HG03565 (cell line): Measurements from ENCODE around the gene ANKRD12.
A peak's percentile ranks its signal among the peaks of the same experiment; 100 is the strongest.
"Not testable (repeated sequence)": the region's sequence is repeated elsewhere in the genome, so short reads cannot be mapped to it uniquely, and the experiment has no call there.

ENCODE experiments used
- ATAC-seq: cut with Tn5 transposase; IDR thresholded peaks from one replicate; pipeline ENCODE4 v1.9.1; 2021; ENCODE audit warnings: mild to moderate bottlenecking, moderate library complexity; ENCODE audit not compliant: unreplicated experiment

The ANKRD12 gene

DNA sequence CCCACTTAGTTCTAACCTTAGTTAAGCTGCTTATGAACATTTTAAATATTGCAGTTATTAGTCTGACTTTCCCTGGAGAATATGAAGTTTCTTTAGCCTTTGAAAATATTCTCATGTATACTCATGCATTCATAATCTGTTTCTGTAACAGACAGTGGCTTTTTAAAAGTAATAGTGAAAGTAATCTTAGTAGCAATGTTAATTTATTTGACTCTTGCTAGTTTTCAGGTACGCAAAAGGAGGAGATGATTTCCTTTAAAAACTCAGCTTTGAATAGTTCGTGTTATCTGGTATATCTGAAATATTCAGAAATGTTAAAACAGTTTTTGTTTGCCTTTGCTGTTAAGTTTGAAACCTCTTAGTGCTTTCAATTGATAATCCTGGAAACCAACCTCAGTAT, 3.8 kb downstream of the ANKRD12 start:
- ATAC-seq, result no peak

DNA sequence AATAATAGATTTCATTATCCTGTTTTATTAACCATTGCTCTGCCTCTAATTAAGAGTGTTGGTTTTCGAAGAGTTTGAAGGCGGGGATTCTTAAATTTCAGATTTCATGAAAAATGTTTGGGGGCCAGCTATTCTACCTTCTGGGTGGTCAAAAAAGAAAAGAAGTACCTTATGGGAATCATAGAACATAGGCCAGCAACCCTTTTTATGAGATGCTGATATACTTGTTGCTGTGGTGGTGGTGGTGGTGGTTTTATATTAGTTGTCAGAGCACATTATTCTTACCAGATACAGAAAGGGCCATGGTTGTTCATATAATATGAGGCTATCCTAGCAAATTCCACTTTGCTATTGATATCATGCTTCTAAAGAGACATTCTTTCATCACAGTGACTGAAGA, 4.4 kb downstream of the ANKRD12 start:
- ATAC-seq, result no peak

DNA sequence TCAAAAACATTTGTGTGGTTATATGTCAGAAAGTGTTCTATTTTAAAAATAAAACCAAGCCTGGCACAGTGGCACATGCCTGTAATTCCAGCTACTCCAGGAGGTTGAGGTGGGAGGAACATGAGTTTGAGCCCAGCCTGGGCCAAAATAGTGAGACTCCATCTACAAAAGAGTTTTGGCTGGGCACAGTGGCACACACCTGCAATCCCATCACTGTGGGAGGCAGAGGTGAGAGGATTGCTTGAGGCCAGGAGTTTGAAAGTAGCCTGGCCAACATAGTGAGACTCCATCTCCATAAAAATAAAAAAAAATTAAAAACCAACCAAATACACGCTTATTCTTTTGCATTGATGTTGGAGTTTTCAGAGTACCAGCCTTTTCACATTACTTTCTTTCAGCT, 9.6 kb downstream of the ANKRD12 start:
- ATAC-seq, result no peak

DNA sequence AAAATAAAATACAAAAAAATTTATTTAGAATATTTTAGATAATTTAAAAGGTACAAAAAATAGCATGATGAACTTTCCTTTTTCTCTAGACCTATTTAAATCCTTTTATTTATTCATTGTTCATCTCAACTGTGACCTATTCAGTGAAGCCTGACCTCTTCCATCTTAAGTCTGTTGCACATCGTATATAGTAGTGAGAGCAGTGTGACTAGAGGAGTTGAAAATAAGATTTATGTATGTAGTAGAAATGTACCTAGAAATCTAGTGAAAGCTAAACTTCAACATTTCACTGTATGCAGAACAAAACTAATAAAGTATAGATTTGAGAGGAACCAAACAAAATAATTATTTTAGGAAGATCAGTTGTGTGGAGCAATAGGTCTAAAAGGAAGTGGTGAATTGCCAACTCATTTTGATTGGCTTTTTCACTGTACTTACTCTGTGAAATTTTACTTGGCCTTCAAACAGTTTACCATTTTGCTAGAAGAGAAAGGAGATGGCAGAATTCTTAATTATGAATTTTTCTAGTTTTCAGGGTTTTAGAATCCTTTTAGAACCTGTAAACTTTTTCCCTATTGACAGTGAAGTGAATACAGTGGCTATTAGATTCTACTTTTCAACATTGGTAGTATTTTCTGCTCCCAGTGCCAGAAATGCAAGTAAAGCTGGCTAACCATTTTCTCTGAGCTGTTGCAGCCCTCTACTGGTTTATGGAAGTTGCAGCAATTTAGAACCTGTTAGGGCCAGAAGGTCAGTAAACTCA, 11.0 kb downstream of the ANKRD12 start:
- ATAC-seq, result no peak

DNA sequence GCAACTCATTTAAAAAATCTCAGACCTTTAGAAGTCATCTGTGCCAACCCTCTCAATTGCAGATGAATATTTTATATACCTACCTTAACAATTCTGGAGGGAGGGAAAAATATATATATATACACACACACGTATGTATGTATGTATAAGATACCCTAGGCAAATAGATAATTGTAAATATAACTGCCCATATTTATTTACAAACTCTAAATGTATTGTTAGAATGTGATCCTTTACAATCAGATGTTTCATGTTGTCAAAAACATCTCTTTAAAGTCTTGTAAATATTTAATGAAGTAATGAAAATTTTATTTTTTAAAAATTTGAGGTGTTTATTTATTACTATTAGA, 11.6 kb downstream of the ANKRD12 start:
- no peak for ATAC-seq

DNA sequence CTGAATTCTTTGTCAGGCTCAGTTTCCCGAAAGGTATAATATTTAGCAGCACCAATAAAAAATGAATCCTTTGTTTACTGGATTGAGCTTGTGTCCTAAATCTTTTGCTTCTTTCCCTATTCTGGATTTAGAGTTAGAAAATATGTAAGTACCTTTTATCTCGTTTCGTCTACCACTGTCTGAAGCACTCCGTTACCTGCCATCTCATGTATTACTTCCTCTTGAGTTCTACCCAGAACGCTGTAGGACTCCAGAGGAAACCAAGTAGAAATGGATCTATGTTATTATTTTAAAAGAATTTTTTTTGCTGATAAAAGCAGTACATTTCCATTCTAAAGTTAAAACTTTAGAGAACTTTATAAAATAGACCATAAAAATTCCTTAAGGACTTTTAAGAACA, 13.5 kb downstream of the ANKRD12 start:
- ATAC-seq, result no peak

DNA sequence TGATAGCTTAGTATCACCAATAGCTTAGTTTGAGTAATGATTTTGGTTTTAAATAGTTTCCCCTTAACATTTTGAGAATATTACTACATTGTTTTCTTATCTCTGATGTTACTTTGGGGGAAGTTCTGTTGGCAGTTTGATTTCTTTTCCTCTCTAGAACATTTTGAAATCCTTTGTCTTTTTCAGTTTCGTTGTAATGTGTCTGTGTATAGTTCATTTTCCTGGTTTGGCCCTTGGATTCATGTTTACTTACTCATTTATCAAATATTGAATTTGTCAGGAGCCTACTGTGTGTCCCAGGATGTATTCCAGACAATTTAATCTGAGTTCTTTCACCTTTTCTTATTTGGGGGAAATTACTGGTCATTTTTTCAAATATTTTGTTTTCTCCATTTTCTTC, 16.7 kb downstream of the ANKRD12 start:
- no peak for ATAC-seq

DNA sequence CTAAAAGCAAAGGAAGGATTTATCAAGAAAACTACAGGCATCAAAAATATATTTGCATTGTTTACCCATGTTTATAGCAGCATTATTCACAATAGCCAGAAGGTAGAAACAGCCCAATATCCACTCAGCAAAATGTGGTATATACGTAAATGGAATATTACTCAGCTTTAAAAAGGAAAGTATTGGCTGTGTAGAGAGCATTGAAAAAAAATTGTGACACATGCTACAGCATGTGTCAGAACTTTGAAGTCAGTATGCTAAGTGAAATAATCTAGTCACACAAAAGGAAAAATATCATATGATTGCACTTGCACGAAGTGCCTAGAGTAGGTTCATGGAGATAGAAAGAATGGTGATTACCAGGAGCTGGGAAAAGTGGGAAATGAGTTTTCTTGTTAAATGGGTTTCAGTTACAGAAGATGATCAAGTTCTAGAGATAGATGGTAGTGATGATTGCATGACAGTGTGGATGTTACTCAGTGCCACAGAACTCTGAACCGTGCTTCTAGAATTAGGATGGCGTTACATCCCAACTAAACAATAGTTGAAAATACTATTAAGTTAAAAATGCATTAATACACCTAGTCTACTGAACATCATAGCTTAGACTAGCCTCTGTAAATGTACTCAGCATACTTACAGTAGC, 20.1 kb downstream of the ANKRD12 start:
- ATAC-seq, result no peak

DNA sequence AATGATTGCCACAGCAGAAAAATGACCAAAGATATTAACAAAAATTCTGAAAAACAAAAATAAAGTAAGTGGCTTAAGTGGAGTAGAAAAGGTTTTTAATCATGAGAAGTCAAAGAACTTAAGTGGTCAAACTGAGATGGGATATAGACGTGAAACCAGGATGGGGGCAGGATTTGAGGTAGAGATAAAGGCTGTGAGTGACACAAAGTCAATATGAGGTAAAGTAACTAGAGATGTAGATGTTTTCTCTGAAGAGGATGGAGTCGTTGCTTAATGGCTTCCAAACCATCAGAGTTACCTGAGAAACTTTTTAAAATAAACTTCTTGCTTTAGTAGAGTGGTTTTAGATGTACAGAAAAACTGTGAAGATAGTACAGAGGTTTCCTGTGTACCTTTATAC, 21.2 kb downstream of the ANKRD12 start:
- no peak for ATAC-seq

DNA sequence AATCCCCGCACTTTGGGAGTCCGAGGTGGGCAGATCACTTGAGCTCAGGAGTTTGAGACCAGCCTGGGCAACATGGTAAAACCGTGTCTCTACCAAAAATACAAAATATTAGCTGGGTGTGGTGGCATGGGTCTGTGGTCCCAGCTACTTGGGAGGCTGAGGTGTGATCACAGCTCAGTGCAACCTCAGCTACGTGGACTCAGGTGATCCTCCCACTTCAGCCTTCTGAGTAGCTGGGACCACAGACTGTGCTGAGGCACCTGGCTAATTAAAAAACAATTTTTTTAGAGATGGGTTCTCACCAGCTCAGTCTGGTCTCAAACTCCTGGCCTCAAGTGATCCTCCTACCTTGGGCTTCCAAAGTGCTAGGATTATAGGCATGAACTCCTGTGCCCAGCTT, 23.4 kb downstream of the ANKRD12 start:
- no peak for ATAC-seq

DNA sequence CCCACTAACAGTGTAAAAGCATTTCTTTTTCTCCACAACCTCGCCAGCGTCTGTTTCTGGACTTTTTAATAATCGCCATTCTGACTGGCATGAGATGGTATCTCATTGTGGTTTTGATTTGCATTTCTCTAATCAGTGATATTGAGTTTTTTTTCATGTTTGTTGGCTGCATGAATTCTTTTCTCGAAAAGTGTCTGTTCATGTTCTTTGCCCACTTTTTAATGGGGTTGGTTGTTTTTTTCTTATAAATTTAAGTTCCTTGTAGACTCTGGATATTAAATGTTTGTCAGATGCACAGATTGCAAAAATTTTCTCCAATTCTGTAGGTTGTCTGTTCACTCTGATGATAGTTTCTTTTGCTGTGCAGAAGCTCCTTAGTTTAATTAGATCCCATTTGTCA, 26.1 kb downstream of the ANKRD12 start:
- not testable (repeated sequence) for ATAC-seq

DNA sequence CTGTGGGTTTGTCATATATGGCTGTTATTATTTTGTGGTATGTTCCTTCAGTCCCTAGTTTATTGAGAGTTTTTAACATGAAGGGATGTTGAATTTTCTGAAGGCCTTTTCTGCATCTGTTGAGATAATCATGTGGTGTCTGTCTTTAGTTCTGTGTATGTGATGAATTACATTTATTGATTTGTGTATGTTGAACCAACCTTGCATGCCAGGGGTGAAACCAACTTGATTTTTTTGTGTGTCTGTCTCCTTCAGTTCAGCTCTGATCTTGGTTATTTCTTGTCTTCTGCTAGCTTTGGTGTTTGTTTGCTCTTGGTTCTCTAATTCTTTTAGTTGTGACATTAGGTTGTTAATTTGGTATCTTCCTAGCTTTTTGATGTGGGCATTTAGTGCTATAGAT, 27.6 kb downstream of the ANKRD12 start:
- ATAC-seq, result not testable (repeated sequence)

DNA sequence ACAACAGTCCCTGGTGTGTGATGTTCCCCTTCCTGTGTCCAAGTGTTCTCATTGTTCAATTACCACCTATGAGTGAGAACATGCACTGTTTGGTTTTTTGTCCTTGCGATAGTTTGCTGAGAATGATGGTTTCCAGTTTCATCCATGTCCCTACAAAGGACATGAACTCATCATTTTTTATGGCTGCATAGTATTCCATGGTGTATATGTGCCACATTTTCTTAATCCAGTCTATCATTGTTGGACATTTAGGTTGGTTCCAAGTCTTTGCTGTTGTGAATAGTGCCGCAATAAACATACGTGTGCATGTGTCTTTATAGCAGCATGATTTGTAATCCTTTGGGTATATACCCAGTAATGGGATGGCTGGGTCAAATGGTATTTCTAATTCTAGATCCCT, 29.3 kb downstream of the ANKRD12 start:
- ATAC-seq, result not testable (repeated sequence)

DNA sequence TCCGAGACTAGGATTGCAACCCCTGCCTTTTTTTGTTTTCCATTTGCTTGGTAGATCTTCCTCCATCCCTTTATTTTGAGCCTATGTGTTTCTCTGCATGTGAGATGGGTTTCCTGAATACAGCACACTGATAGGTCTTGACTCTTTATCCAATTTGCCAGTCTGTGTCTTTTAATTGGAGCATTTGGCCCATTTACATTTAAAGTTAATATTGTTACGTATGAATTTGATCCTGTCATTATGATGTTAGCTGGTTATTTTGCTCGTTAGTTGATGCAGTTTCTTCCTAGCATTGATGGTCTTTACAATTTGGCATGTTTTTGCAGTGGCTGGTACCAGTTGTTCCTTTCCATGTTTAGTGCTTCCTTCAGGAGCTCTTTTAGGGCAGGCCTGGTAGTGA, 32.9 kb downstream of the ANKRD12 start:
- not testable (repeated sequence) for ATAC-seq

DNA sequence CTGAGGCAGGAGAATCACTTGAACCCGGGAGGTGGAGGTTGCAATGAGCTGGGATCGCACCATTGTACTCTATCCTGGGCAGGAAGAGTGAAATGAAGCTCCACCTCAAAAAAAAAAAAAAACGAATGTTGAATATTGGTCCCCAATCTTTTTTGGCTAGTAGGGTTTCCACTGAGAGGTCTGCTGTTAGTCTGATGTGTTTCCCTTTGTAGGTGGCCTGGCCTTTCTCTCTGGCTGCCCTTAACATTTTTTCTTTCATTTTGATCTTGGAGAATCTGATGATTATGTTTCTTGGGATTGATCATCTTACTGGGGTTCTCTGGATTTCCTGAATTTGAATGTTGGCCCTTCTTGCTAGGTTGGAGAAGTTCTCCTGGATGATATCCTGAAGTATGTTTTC, 35.3 kb downstream of the ANKRD12 start:
- ATAC-seq, result not testable (repeated sequence)

DNA sequence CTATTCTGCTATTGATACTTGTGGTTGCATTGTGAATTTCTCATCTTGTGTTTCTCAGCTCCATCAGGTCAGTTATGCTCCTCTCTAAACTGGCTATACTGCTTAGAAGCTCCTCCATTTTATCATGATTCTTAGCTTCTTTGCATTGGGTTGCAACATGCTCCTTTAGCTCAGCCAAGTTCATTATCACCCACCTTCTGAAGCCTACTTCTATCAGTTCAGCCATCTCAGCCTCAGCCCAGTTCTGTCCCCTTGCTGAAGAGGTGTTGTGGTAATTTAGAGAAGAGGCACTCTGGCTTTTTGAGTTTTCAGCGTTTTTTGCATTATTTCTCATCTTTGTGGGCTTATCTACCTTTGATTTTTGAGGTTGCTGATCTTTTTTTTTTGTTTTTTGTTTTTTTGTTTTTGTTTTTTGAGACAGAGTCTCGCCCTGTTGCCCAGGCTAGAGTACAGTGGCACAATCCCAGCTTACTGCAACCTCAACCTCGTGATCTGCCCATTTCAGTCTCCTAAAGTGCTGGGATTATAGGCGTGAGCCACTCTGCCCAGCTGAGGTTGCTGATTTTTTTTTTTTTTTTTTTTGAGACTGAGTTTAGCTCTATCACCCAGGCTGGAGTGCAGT, 36.0 kb downstream of the ANKRD12 start:
- no peak for ATAC-seq

DNA sequence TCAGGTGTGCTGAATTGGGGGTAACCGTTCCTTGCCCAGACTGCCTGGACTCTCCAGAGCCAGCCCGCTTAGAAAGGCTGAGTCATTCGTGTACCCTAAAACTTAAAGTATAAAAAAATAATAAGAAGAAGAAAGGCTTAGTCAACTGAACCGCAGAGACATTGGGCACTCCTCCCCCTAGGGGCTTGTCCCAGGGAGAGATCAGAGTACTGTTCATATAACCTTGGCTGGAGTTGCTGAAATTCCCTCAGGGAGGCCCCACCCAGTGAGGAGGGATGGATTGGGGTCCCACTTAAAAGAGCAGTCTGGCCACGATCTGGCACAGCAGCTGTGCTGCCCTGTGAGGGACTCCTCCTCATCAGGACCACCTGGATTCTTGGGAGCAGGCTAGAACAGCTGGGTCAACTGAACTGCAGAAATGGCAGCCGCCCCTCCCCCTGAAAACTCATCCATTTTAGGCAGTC, 37.2 kb downstream of the ANKRD12 start:
- peak; percentile 66 for ATAC-seq

DNA sequence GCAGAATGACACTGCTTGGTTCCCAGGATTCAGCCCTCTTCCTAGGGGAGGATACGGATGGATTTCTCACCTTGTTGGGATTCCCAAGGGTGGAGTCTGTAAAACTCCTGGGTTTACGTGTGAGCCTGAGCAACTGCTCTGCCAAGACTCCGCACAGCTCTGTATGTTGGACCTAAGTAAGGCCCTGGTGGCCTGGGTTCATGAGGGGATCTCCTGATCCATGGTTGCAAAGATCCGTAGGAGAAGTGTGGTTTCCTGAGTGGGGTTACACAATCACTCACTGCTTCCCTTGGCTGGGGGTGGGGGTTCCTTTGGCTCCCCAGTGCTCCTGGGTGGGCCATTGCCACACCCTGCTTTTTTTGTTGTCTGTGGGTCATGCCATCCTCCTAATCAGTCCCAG, 37.7 kb downstream of the ANKRD12 start:
- no peak for ATAC-seq

DNA sequence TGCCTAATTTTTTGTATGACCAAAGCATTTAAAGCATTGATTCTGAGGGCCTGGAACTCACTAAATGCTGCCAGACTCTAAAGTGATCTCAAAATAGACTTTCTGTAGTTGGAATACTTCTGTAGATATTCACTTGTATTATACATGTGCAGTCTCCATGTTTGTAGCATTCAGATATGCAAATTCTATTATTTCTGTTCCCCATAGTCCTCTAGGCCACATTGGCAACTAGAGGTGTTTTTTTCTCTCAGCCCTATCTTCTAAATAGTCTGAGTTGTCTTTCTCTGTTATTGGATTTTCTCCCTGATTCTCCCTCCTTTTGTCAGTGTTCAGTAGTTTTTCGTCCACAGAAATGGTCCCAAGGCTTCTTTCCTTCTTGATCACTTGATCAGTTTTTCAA, 38.5 kb downstream of the ANKRD12 start:
- no peak for ATAC-seq

DNA sequence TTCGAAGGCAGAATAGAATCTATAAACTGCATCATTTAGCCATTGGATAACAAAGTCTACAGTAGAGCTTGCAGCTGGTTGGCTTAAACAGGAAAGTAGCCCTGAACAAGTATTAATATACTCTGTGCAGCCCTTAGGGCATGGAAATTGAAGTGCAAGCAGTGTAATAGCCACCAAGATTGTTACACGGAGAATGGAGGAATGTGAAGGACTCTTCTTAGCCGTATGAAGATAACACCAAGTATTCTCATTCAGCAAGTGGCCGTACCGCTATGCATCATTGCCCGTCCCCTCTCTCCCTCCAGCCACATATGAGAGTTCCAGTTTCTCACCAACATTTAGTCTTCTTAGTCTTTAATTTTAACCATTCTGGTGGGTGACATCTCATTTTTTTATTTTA, 40.5 kb downstream of the ANKRD12 start:
- no peak for ATAC-seq

DNA sequence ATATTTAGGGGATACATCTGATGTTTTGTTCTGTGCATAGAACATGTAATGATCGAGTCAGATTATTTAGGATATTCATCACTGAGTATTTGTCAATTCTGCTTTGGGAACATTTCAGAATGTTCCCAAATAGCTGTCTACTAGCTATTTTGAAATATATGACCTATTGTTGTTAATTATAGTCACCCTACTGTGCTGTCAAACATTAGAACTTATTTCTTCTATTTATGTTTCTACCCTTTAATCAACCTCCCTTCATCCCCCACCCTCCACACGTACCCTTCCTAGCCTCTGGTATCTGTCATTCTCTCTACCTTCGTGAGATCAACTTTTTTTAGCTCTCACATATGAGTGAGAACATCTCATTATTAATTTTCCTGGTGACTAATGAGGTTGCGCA, 40.9 kb downstream of the ANKRD12 start:
- ATAC-seq, result no peak

DNA sequence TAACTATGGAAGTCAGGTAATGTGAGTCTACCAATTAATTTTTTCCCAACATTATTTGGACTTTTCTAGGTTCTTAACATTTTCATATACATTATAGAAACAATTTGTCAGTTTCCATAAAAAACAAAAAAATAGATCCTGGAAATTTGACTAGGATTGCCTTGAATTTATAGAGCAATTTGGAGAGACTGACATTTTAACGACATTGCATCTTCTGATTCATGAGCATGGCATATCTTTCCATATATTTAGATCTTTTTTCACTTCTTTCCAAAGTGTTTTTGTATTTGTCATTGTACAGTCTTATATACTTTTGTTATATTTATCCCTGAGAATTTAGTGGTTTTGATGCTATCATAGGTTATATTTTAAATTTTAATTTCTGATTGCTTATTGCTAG, 42.0 kb downstream of the ANKRD12 start:
- no peak for ATAC-seq
